SJCRH30 (cell line): Measurements from ENCODE around the gene WT1. TPM values are rescaled to one million over a fixed set of nuclear protein-coding genes. Genes with fewer than 3 reads are reported as not detected.
A peak's percentile ranks its signal among the peaks of the same experiment; 100 is the strongest.

Experiments
- DNase-seq, 2 experiments: peaks; one replicate each; pipeline ENCODE4 v3.0.0-alpha.2; 2015 to 2020
- H3K27ac ChIP-seq: fragments of 250-450 bp; sonication (Bioruptor Pico); 2 replicates; pipeline ENCODE4 v1.5.1; 2020; ENCODE audit warnings: mild to moderate bottlenecking, moderate library complexity
- H3K27me3 ChIP-seq: fragments of 250-450 bp; sonication (Bioruptor Pico); 2 replicates; pipeline ENCODE4 v1.5.1; 2020; ENCODE audit warnings: mild to moderate bottlenecking, moderate library complexity
- H3K36me3 ChIP-seq: fragments of 250-450 bp; sonication (Bioruptor Pico); 2 replicates; pipeline ENCODE4 v1.5.1; 2020; ENCODE audit warnings: mild to moderate bottlenecking, moderate library complexity
- H3K4me1 ChIP-seq: fragments of 250-450 bp; sonication (Bioruptor Pico); 2 replicates; pipeline ENCODE4 v1.5.1; 2020; ENCODE audit warnings: mild to moderate bottlenecking, moderate library complexity
- H3K4me3 ChIP-seq: fragments of 250-450 bp; sonication (Bioruptor Pico); 2 replicates; pipeline ENCODE4 v1.5.1; 2020; ENCODE audit warnings: mild to moderate bottlenecking, moderate library complexity
- H3K9me3 ChIP-seq: fragments of 250-450 bp; sonication (Bioruptor Pico); replicated peaks from 2 replicates; pipeline ENCODE4 v1.5.1; 2020; ENCODE audit warnings: mild to moderate bottlenecking, moderate library complexity
- total RNA-seq: library from RNA; depleted of rRNA; stranded (reverse); fragments of >200 nt; shearing (Covaris generic); gene quantifications from 2 replicates; pipeline ENCODE4 v1.2.3, GENCODE V29; 2014

The WT1 gene
- total RNA-seq, 1 experiment from 2014 or later, result not detected

- Histone ChIP-seq H3K27ac (no peak overlapping the region), H3K9me3 (no peaks in the 10 kb centered on the region), H3K4me3 (no peak overlapping the region), H3K4me1 (peaks cover 13% of the 10 kb centered on the region), H3K27me3 (no peaks in the 10 kb centered on the region; the same call in 1 of the 2 replicates), H3K36me3 (no peaks in the 10 kb centered on the region)
- DNase-seq, result no peak
Observed at GRCh38 chr11:32421992-32422391, 13.3 kb downstream of the WT1 start.

GRCh38 chr11:32420937-32421901, 14.1 kb downstream of the WT1 start:
- H3K9me3 ChIP-seq, result no peaks in the 10 kb centered on the region
- no peaks in the 10 kb centered on the region for H3K36me3 ChIP-seq
- peak; percentile 55 to 78 for DNase-seq
- H3K27me3 ChIP-seq, result no peaks in the 10 kb centered on the region; the same call in 1 of the 2 replicates
- H3K27ac ChIP-seq, result no peak overlapping the region
- H3K4me1 ChIP-seq, result peaks cover 13% of the 10 kb centered on the region
- no peak overlapping the region for H3K4me3 ChIP-seq

- no peak for DNase-seq
- Histone ChIP-seq H3K4me1 (peaks cover 13% of the 10 kb centered on the region), H3K9me3 (no peaks in the 10 kb centered on the region), H3K27ac (no peak overlapping the region), H3K36me3 (no peaks in the 10 kb centered on the region), H3K4me3 (no peak overlapping the region), H3K27me3 (peaks cover 2% of the 10 kb centered on the region)
Observed at GRCh38 chr11:32420139-32420538, 15.2 kb downstream of the WT1 start.

GRCh38 chr11:32418836-32419235, 16.5 kb downstream of the WT1 start:
- Histone ChIP-seq H3K36me3 (no peaks in the 10 kb centered on the region), H3K4me3 (no peak overlapping the region), H3K4me1 (peaks cover 13% of the 10 kb centered on the region), H3K27me3 (peaks cover 5% of the 10 kb centered on the region), H3K9me3 (no peaks in the 10 kb centered on the region), H3K27ac (no peak overlapping the region)
- DNase-seq, result no peak

- no peaks in the 10 kb centered on the region for H3K36me3 ChIP-seq
- DNase-seq, result no peak
- H3K27ac ChIP-seq, result no peak overlapping the region
- no peak overlapping the region for H3K4me3 ChIP-seq
- no peaks in the 10 kb centered on the region for H3K9me3 ChIP-seq
- peaks cover 5% of the 10 kb centered on the region; the same call in 1 of the 2 replicates for H3K27me3 ChIP-seq
- H3K4me1 ChIP-seq, result peaks cover 13% of the 10 kb centered on the region
Observed at GRCh38 chr11:32417806-32418205, 17.5 kb downstream of the WT1 start.

- Histone ChIP-seq H3K9me3 (no peaks in the 10 kb centered on the region), H3K4me3 (no peak overlapping the region), H3K27me3 (peaks cover 5% of the 10 kb centered on the region; the same call in 1 of the 2 replicates), H3K4me1 (peaks cover 5% of the 10 kb centered on the region), H3K27ac (no peak overlapping the region), H3K36me3 (no peaks in the 10 kb centered on the region)
- no peak for DNase-seq
Observed at GRCh38 chr11:32416301-32416700, 19.0 kb downstream of the WT1 start.

GRCh38 chr11:32414925-32415324, 20.4 kb downstream of the WT1 start:
- DNase-seq, result no peak
- H3K4me3 ChIP-seq, result no peak overlapping the region
- H3K36me3 ChIP-seq, result no peaks in the 10 kb centered on the region

GRCh38 chr11:32411942-32412615, 23.3 kb downstream of the WT1 start:
- Histone ChIP-seq H3K4me3 (no peak overlapping the region), H3K36me3 (no peaks in the 10 kb centered on the region), H3K4me1 (no peaks in the 10 kb centered on the region), H3K9me3 (no peaks in the 10 kb centered on the region), H3K27ac (no peak overlapping the region), H3K27me3 (peaks cover 5% of the 10 kb centered on the region; the same call in 1 of the 2 replicates)
- DNase-seq, result no peak

More at GRCh38 chr11:32414925-32415324, 20.4 kb downstream of the WT1 start:
- peaks cover 5% of the 10 kb centered on the region; the same call in 1 of the 2 replicates for H3K27me3 ChIP-seq
- H3K9me3 ChIP-seq, result no peaks in the 10 kb centered on the region
- no peak overlapping the region for H3K27ac ChIP-seq
- no peaks in the 10 kb centered on the region for H3K4me1 ChIP-seq

- no peak for DNase-seq
- Histone ChIP-seq H3K9me3 (no peaks in the 10 kb centered on the region), H3K27ac (no peak overlapping the region), H3K4me3 (no peak overlapping the region), H3K27me3 (no peaks in the 10 kb centered on the region), H3K36me3 (no peaks in the 10 kb centered on the region), H3K4me1 (no peaks in the 10 kb centered on the region)
Observed at GRCh38 chr11:32405592-32405991, 29.7 kb downstream of the WT1 start.

GRCh38 chr11:32402836-32403235, 32.5 kb downstream of the WT1 start:
- no peaks in the 10 kb centered on the region for H3K27me3 ChIP-seq
- DNase-seq, result no peak
- no peak overlapping the region for H3K4me3 ChIP-seq
- H3K36me3 ChIP-seq, result no peaks in the 10 kb centered on the region
- no peak overlapping the region for H3K27ac ChIP-seq
- no peaks in the 10 kb centered on the region for H3K9me3 ChIP-seq
- H3K4me1 ChIP-seq, result no peaks in the 10 kb centered on the region

GRCh38 chr11:32400670-32401369, 34.5 kb downstream of the WT1 start:
- no peak overlapping the region for H3K4me3 ChIP-seq
- no peaks in the 10 kb centered on the region for H3K27me3 ChIP-seq
- H3K36me3 ChIP-seq, result no peaks in the 10 kb centered on the region
- no peak overlapping the region for H3K27ac ChIP-seq
- DNase-seq, result no peak
- H3K9me3 ChIP-seq, result no peaks in the 10 kb centered on the region
- no peaks in the 10 kb centered on the region for H3K4me1 ChIP-seq

- Histone ChIP-seq H3K9me3 (no peaks in the 10 kb centered on the region), H3K4me1 (no peaks in the 10 kb centered on the region), H3K27me3 (no peaks in the 10 kb centered on the region), H3K36me3 (no peaks in the 10 kb centered on the region), H3K4me3 (no peak overlapping the region), H3K27ac (no peak overlapping the region)
- no peak for DNase-seq
Observed at GRCh38 chr11:32400196-32400595, 35.1 kb downstream of the WT1 start.

GRCh38 chr11:32396991-32397390, 38.3 kb downstream of the WT1 start:
- Histone ChIP-seq H3K4me1 (no peaks in the 10 kb centered on the region), H3K9me3 (no peaks in the 10 kb centered on the region), H3K27me3 (no peaks in the 10 kb centered on the region), H3K27ac (no peak overlapping the region), H3K36me3 (no peaks in the 10 kb centered on the region), H3K4me3 (no peak overlapping the region)
- DNase-seq, result no peak

GRCh38 chr11:32396331-32396730, 39.0 kb downstream of the WT1 start:
- Histone ChIP-seq H3K36me3 (no peaks in the 10 kb centered on the region), H3K27me3 (no peaks in the 10 kb centered on the region), H3K27ac (no peak overlapping the region), H3K9me3 (no peaks in the 10 kb centered on the region), H3K4me3 (no peak overlapping the region), H3K4me1 (no peaks in the 10 kb centered on the region)
- no peak for DNase-seq

GRCh38 chr11:32395127-32395526, 40.2 kb downstream of the WT1 start:
- Histone ChIP-seq H3K4me3 (no peak overlapping the region), H3K4me1 (no peaks in the 10 kb centered on the region), H3K27ac (no peak overlapping the region), H3K27me3 (no peaks in the 10 kb centered on the region), H3K36me3 (no peaks in the 10 kb centered on the region), H3K9me3 (no peaks in the 10 kb centered on the region)
- no peak for DNase-seq
